NCI-H1092 treated with DMSO at 0.1 percent for 48 hours (cell line): ENCODE data around the gene TBC1D22A.

Experiments used
- DNase-seq: peaks from one replicate; lab custom pipeline; 2025; lab: John Stamatoyannopoulos, UW

Gene TBC1D22A

GRCh38 chr22:46909237-46910030 is 147.0 kb downstream of the TBC1D22A start:
- no peak for DNase-seq

GRCh38 chr22:46910624-46911023 is 148.2 kb downstream of the TBC1D22A start:
- DNase-seq, result no peak

GRCh38 chr22:46911346-46911745 is 148.9 kb downstream of the TBC1D22A start:
- DNase-seq, result no peak

- DNase-seq, result no peak
Measured at GRCh38 chr22:46913351-46913750, 150.9 kb downstream of the TBC1D22A start.

- no peak for DNase-seq
Measured at GRCh38 chr22:46914481-46914880, 152.0 kb downstream of the TBC1D22A start.

GRCh38 chr22:46914916-46915894 is 152.8 kb downstream of the TBC1D22A start:
- no peak for DNase-seq

- no peak for DNase-seq
Measured at GRCh38 chr22:46915950-46916730, 153.7 kb downstream of the TBC1D22A start.

- DNase-seq, result no peak
Measured at GRCh38 chr22:46916886-46917770, 154.7 kb downstream of the TBC1D22A start.

- DNase-seq, result no peak
Measured at GRCh38 chr22:46917771-46918101, 155.3 kb downstream of the TBC1D22A start.

- no peak for DNase-seq
Measured at GRCh38 chr22:46918197-46918596, 155.7 kb downstream of the TBC1D22A start.

- DNase-seq, result no peak
Measured at GRCh38 chr22:46922037-46922436, 159.6 kb downstream of the TBC1D22A start.

GRCh38 chr22:46923394-46923793 is 160.9 kb downstream of the TBC1D22A start:
- DNase-seq, result no peak

GRCh38 chr22:46925818-46926217 is 163.4 kb downstream of the TBC1D22A start:
- no peak for DNase-seq

GRCh38 chr22:46929046-46929709 is 166.7 kb downstream of the TBC1D22A start:
- DNase-seq, result no peak

- DNase-seq, result no peak
Measured at GRCh38 chr22:46929710-46930204, 167.3 kb downstream of the TBC1D22A start.

GRCh38 chr22:46931414-46931813 is 169.0 kb downstream of the TBC1D22A start:
- DNase-seq, result no peak

GRCh38 chr22:46931881-46932280 is 169.4 kb downstream of the TBC1D22A start:
- no peak for DNase-seq

- DNase-seq, result no peak
Measured at GRCh38 chr22:46933040-46933930, 170.8 kb downstream of the TBC1D22A start.

- no peak for DNase-seq
Measured at GRCh38 chr22:46934172-46934745, 171.8 kb downstream of the TBC1D22A start.
